GM21367 (cell line): Measurements from ENCODE around the gene PPP6C.
A peak's percentile ranks its signal among the peaks of the same experiment; 100 is the strongest.
"Not testable (repeated sequence)": the region's sequence is repeated elsewhere in the genome, so short reads cannot be mapped to it uniquely, and the experiment has no call there.

Source experiments
- ATAC-seq: cut with Tn5 transposase; IDR thresholded peaks from one replicate; pipeline ENCODE4 v1.9.1; 2021; ENCODE audit not compliant: unreplicated experiment

PPP6C gene

DNA sequence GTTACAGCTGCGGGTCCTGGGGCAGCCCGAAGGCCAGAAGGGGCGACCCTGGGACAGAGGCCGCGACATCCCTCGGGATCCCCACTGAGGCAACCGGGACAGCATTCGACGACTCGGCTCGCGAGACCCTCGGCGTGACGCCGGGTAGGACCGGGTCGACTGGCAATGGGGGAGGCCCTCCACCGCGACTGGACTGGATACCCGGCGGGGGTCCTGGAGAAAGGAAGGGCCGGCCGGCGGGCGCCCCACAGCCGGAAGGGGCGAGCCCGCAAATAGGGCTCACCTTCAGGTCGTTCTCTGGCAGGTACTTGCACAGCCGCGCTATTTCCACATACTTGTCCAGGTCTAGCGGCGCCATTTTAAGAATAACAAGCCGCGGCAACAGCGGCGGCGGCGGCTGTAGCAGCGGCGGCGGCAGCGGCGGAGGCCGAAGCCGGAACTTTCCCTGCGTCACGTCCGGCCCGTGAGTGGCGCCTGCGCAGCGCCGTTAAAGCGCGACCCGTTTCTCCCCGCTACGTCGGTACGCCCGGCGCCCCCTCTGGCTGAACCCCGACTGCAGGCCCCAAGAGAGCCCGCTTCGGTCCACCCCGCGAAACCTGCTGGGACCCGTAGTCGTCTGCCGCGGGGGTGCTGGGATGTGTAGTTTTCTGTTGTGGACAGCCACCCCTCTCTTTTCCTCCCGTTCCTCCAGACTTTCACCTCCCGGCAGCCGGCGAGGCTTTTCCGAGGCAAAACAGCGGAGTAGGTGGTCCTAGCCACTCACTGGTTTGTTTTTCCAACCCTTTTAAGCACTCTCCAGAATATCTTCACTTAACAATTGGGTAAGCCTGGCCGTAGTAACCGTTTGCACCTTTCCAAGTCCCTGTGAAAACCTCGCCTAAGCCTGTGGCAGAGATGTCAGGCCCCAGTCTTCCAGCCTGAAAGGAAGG, at the start of gene PPP6C:
Gene PPP6C, minus strand, starts transcription at position 443 of the 929 bp plus-strand sequence. Its CDS starts 85 bp downstream, at position 358.
- peak; percentile 93 for ATAC-seq

DNA sequence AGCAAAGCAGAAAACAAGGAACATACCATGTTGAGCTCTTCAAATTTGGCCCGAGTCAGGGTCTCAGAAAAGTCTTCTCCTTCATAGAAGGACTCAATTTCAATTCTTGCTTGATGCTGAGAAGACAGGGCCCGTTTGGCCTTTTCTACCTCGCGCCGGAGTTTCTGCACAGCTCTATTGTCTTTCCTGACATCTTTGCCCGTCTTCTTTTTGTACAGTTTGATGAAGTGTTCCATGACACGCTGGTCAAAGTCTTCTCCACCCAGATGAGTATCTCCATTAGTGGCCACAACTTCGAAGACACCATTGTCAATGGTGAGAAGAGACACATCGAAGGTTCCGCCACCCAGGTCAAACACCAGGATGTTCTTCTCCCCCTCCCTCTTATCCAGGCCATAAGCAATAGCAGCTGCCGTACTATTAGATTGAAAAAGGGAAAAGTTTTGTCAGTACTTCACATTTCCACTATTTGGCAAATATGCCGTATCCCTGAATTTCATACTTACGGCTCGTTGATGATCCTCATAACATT, 49.4 kb upstream of the PPP6C start:
- no peak for ATAC-seq

DNA sequence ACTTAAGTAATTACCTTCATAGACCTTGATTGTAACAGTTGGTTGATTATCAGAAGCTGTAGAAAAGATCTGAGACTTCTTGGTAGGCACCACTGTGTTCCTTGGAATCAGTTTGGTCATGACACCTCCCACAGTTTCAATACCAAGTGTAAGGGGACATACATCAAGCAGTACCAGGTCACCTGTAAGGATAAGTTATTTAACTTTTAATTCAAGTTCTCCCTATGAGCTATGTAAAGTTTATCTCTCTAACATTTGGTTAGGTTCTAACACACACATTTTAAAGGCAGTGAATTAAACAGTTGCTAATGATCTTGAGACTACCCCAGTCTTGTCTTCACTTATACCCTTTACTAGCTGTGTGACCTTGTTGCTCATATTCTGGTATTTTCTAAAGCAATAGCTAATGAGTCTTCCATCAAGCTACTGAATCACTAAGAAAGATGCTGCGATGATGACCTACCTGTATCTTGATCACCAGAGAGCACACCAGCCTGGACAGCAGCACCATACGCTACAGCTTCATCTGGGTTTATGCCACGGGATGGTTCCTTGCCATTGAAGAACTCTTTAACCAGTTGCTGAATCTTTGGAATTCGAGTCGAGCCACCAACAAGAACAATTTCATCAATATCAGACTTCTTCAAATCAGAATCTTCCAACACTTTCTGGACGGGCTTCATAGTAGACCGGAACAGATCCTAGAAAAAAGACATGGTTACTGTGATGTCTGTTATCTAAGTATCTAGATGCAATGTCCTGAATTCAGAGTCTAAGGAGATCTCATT, 48.7 kb upstream of the PPP6C start:
- ATAC-seq, result no peak

DNA sequence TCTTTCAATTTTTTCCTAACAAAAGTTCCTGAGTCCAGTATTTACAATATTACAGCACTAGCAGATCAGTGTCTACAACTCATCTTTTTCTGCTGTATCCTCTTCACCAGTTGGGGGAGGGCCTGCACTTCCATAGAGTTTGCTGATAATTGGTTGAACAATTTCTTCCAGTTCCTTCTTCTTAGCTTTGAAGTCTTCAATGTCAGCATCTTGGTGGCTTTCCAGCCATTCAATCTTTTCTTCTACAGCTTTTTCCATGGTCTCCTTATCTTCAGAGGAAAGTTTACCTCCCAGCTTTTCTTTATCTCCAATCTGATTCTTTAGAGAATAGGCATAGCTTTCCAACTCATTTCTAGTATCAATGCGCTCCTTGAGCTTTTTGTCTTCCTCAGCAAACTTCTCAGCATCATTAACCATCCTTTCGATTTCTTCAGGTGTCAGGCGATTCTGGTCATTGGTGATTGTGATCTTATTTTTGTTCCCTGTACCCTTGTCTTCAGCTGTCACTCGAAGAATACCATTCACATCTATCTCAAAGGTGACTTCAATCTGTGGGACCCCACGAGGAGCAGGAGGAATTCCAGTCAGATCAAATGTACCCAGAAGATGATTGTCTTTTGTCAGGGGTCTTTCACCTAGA, 47.0 kb upstream of the PPP6C start:
- ATAC-seq, result not testable (repeated sequence)

DNA sequence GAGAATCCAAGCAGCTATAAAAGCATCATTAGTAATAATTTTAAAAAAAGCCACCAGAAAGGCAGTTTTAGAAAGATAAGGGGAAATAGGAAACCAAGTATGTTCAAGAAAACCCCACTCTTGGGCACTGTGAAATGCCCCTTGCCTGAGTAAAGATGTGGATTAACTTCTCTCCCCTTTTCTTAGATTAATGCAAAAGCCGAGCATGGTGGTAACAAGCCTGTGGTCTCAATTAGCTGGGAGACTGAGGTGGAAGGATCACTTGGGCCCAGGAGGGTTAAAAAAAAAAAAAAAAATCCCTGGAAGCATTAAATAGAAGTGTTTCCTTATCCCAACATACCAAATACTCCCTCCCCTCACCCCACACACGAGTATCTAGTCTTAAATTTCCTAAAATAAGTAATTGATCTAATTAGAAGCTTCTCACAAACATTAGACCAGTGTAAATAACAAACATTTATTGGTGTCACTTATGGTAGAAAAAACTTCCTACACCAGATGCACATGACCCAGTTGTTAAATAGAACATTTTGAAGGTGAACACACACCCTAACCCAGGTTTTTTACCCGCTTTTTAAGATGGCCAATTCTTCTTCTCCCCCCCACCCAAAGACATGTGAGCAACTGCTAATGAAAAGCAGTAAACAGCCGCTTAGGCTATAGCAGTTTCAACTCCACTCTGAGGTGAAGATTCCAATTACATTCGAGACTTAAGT, 46.4 kb upstream of the PPP6C start:
- ATAC-seq, result no peak

DNA sequence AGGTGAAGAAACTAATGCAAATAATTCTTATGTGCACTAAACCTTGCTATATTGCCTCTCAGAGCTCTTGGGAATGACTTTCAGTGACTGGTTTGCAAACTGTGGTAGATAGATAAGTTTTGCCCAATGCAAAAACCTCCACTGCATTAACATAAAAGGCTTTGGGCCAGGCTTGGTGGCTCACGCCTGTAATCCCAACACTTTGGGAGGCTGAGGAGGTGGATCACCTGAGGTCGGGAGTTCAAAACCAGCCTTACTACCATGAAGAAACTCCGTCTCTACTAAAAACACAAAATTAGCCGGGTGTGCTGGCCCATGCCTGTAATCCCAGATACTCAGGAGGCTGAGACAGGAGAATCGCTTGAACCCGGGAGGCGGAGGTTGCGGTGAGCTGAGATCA, 44.5 kb upstream of the PPP6C start:
- ATAC-seq, result not testable (repeated sequence)

DNA sequence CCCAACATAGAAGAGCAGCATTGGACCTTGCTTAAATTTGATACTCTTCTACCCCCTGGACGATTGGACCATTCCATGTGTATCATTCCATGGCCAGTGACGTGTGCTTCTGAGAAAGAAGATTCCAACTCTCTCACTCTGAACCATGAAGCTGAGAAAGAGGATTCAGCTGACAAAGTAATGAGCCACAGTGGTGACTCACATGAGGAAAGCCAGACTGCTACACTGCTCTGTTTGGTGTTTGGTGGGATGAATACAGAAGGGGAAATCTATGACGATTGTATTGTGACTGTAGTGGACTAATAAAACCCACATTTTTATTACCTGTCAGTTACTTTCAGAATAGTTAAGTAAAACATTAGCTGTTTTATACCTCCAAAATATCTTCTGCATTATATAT, 44.1 kb upstream of the PPP6C start:
- ATAC-seq, result no peak

DNA sequence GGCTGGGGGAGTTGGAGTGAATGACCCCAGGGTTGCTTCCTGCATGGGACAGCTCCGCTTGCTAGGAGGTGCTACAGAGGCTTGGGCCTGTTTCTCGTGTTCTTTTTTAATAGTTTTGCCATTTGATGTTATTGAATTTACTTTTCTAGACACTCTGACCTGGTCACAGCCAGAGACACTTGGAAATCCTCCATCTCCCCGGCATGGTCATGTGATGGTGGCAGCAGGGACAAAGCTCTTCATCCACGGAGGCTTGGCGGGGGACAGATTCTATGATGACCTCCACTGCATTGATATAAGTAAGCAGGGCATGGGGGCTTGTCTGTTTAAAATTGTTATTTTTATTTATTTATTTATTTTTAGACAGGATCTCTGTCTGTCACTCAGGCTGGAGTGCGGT, 38.2 kb upstream of the PPP6C start:
- ATAC-seq, result no peak

DNA sequence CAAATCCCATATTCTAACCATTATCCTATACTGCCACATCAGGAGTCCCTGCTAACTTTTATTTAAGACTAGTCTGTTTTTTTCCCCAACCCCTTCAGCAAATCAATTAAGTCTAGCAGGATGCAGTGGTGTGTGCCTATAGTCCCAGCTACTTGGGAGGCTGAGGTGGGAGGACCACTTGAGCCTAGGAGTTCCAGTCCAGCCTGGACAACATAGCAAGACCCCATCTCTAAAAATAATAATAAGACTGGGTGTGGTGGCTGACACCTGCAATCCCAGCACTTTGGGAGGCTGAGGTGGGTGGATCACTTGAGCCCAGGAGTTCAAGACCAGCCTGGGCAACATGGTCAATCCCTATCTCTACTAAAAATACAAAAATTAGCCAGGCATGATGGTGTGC, 35.3 kb upstream of the PPP6C start:
- ATAC-seq, result not testable (repeated sequence)

DNA sequence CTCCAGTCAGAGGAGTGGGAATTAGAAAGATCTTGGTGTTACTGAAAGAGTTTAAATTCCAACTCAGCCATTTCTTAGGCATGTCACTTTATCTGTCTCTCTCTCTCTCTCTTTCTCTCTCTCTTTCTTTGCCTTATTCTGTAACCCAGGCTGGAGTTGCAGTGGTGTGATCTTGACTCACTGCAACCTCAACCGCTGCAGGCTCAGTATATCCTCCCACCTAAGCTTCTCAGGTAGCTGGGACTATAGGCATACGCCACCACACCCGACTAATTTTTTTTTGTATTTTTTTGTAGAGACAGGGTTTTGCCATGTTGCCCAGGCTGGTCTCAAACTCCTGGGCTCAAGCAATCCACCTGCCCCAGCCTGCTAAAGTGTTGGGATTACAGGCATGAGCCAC, 29.0 kb upstream of the PPP6C start:
- ATAC-seq, result no peak

DNA sequence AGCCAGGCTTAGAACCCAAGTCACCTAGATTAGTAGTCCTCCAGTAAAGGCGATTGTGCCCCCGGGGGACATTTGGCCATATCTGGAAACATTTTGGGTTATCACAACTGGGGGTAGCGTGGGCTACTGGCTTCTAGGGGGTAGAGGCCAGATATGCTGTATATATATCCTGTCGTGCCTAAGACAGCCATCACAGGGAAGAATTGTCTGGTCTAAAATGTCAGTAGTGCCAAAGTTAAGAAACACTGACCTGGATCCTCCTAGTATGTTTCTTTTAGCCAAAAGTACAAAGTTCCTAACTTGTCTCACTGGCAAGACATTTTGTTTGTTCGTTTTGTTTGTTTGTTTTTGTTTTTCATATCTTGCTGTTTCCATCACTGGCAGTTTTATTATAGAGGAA, 24.6 kb upstream of the PPP6C start:
- ATAC-seq, result no peak

DNA sequence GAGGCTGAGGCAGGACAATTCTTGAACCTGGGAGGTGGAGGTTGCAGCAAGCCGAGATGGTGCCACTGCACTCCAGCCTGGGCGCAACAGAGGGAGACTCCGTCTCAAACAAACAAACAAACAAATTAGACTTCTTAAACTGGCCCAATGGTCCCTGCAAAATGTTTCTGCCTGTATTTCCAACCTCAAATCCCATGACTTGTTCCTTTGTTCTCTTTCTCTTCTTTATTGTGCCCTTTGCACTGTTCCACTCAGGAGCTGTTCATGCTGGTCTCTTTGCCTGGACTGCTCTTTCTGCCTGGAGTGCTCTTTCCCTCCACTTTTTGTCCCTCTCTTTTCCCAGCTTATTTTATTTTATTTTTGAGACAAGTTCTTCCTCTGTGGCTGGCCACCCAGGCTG, 14.9 kb upstream of the PPP6C start:
- no peak for ATAC-seq

DNA sequence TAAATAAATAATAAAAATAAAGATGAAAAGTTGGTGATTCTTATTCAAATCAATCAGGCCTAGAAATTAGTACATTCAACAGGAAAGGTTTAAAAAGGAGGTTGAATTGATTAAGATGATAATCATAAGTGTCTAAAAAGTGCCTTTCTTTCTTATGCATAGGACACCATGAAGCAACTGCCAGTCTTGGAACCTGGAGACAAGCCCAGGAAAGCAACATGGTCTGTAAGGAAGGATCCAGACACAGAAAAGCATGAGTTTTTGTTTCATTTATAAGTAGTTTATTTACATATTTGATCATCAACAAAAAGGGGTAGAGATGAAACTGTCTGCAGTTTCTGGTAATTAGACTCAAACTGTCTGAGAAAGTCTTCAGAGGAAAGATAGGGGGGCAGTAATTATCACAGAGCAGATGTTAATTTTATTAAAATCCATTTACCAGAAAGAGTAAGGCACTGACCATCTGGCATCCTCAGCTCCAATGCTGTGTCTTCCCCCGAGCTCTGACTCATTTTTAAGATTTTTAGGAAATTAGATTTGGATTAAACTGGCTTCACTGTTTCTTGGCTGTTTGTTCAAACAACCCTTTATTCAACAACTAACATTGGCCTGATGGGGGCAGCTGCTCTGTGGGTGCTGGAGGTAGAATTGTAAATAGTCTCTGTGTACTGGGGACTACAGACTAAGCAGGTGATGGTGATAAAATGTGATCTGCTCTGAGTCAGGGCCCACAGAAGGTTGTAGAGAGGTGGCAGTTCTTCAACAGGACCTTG, 13.4 kb upstream of the PPP6C start:
- no peak for ATAC-seq

DNA sequence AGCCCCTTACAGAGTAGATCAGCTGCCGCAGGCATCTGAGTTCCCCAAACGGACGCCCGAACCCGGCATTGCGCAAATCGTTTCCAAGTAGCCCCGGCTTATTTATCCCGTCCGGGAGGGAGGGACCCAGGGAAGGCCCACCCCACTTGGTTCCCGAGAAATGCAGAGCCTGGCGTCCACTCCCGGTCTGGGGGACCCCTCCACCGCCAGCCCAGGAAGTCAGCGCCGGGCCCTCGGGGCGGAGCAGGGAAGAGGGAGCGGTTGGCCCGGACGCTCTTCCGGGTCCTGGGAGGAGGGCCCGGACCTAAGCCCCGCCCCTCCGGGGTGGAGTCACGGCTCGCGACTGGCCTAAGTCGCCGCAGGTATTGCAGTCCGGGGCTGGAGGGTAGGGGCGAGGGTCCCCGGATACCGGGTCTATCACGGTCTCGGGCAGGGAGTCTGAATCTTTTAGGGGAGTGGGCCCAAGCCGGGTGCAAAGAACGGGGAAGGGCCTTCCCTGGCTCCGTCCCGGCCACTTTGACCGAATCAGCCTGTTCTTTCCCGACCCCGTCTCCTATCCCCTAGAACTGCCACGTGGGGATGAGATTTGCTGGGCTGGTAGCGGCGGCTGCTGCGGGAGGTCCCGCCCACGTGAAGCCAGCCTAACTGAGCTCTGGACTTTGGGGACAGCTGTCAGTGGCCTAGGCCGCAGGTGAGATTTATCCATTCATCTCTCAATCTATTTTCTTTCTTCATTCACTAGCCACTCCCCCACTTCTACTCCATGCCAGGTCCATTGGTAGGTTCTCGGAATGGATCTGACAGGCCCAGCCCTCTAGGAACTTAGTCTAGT, 10.8 kb upstream of the PPP6C start, which contains the start of gene RABEPK:
Gene RABEPK, plus strand, starts transcription at position 327 of the 832 bp plus-strand sequence. CDS start 2,472 bp downstream, outside the sequence.
- peak; percentile 96 for ATAC-seq

DNA sequence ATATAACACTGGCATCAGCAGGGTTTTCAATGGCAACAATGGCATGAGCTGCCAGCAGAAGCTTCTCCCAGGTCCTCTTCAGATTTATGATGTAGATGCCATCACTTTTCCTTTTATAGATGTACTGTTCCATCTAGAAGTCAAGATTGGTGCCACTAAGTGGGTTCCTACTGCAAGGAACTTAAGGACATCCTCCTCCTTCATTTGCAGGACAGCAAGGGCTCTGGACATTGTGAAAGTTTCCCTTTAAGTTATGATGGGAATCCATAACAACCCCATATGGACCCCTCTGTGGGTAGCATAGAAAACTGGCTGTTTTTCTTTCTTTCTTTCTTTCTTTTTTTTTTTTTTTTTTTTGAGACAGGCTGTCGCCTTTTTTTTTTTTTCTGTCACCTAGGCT, 6.0 kb upstream of the PPP6C start:
- ATAC-seq, result not testable (repeated sequence)

DNA sequence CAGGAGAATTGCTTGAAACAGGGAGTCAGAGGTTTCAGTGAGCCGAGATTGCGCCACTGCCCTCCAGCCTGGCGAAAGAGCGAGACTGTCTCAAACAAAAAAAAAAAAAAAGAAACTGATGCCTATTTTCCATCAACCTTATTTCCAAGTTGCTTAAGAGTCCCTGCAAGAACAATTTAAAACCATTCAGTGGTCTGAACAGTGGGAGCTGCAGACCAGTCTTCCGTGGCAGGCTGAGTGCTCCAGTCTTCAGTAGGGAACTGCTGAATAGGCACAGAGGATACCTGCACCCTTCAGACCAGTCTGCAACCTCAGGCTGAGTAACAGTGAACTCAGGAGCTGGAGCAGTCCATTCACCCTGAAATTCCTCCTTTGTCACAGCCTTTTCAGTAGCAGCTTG, 4.9 kb upstream of the PPP6C start:
- not testable (repeated sequence) for ATAC-seq

DNA sequence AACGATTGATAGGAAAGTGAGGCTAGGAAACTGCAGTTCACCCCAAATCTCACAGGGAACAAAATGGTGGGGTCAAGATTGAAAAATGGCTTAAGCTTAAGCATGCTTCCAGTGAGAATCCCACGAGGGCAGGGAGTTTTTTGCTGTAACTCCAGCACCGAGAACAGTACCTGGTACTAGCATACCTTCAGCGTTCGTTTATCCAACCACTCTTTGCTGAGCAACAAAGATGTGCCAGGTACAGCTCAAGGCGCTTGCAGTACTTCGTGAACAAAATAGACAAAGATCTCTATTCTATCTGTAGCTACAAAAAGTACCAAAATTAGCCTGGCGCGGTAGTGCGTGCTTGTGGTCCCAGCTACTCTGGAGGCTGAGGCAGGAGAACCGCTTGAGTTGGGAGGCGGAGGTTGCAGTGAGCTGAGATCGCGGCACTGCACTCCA, 778 bp upstream of the PPP6C start:
- ATAC-seq, result no peak

DNA sequence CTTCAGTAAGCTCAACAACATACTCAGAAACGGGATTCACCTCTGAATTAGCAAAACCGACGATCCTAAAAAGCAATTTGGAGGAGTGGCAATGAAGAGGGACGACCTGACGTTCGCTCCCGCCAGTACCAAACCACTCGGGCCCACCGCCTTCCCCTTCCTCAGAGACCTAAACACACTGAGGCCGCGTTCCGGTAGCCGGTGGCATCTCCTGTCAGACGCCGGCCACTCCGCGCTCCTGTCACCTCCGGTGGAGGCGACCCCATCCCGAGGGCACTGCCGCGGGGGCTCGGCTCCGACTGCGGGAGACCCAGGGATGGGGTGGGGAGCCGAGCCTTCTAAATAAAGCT, 617 bp downstream of the PPP6C start:
- ATAC-seq, result no peak

DNA sequence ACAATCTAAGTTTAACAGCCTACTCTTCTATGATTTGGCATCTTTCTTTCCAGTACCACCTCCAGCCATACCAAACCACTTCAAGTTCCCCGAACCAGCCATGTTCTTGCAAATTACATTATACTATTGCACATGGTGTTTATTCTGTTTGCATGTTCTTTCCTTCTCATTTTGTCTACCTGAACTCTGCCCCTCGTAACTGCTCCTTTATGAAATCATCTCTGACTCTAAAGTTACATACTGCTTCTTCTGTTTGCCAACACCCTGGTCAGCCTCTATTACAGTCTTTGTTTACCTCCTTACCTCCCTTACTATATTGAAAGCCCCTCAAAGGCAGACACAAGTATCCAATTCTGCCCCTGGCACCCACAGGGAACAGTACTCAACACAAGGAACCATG, 6.0 kb downstream of the PPP6C start:
- no peak for ATAC-seq
